OCI-LY3 (cell line): ENCODE data around the gene CATSPERZ.

Source experiments
- EZH2phosphoT487 ChIP-seq: fragments of 200-600 bp; shearing (Covaris generic); IDR thresholded peaks from 2 replicates; pipeline ENCODE4 v1.6.1; 2018; ENCODE audit warnings: antibody characterized with exemption, mixed run types, low read depth
- TF ChIP-seq, protein P1 (sequence below): fragments of 200-600, 300-600 bp; sonication (generic); IDR thresholded peaks from 2 replicates; pipeline ENCODE4 v1.5.1; 2014; ENCODE audit warnings: antibody characterized with exemption, low read length, low read depth

DNA sequence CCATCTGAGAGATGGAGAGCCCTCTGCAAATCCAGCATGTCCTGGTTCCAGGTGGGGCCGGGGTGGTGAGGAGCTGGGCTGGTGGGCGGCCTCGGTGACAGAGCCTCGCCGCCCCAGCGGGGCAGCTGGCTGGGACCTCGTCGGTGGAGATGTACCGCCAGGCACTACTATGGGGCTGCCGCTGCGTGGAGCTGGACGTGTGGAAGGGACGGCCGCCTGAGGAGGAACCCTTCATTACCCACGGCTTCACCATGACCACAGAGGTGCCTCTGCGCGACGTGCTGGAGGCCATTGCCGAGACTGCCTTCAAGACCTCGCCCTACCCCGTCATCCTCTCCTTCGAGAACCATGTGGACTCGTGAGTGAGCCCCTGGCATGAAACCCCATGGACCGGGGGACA lies 41.8 kb upstream of the CATSPERZ start:
- TF ChIP-seq, protein P1, sequence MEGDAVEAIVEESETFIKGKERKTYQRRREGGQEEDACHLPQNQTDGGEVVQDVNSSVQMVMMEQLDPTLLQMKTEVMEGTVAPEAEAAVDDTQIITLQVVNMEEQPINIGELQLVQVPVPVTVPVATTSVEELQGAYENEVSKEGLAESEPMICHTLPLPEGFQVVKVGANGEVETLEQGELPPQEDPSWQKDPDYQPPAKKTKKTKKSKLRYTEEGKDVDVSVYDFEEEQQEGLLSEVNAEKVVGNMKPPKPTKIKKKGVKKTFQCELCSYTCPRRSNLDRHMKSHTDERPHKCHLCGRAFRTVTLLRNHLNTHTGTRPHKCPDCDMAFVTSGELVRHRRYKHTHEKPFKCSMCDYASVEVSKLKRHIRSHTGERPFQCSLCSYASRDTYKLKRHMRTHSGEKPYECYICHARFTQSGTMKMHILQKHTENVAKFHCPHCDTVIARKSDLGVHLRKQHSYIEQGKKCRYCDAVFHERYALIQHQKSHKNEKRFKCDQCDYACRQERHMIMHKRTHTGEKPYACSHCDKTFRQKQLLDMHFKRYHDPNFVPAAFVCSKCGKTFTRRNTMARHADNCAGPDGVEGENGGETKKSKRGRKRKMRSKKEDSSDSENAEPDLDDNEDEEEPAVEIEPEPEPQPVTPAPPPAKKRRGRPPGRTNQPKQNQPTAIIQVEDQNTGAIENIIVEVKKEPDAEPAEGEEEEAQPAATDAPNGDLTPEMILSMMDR, result no peak
- TF ChIP-seq EZH2phosphoT487, result no peak
